Measurements from ENCODE around the gene GFER.

GFER gene

DNA sequence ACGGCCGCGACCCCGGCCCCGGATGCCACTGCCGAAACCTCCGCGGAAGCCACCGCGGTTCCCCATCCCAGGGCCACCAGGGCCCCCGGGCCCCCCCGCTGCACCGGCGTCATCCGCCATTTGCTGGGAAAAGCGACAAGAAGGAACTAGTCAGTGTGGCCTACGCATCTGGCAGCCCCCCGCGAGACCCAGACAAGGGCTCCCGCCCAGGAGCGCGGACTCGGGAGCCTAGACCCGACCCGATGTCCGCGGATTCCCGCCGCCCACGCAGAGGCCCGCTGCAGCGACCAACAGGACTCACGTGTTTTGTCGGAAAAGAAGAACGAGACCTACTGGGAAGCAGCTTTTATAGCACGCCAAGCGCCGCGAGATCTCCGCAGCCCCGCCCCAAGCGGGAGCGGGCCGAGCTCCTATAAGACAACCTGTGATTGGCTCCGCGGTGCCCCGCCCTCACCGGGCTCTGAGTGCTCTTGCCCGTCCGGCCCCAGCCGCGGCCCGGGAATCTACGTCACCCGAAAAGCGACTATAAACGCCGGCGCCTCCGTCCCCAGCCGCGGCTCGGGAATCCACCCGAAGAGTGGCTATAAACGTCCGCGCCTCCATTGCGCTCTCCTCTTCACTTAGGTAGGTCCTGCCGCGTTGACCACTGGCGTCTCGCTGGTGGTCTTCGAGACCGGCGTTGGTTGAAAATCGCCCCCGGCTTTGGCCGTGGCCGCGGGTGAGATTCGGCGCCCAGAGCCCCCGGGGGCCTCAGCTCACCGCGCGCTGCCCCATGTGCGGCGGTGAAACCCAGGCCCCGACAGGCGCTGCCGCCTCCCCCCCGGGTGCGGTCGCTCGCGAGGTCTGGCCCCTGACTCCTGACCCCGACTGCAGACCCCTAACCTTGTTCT lies 19.2 kb upstream of the GFER start, which contains the start of gene RPS2:
TSS of gene RPS2 (minus strand) at position 321 of the 890 bp plus-strand sequence. CDS start at position 120, 201 bp downstream.
- DNase-seq (ENCODE audit: low read depth): peak; percentile 94
- peak within 1 kb of the TSS; percentile 96 for H3K4me3 ChIP-seq (ENCODE audit: control insufficient read depth, low read depth, low read length)
- TF ChIP-seq, protein P1, sequence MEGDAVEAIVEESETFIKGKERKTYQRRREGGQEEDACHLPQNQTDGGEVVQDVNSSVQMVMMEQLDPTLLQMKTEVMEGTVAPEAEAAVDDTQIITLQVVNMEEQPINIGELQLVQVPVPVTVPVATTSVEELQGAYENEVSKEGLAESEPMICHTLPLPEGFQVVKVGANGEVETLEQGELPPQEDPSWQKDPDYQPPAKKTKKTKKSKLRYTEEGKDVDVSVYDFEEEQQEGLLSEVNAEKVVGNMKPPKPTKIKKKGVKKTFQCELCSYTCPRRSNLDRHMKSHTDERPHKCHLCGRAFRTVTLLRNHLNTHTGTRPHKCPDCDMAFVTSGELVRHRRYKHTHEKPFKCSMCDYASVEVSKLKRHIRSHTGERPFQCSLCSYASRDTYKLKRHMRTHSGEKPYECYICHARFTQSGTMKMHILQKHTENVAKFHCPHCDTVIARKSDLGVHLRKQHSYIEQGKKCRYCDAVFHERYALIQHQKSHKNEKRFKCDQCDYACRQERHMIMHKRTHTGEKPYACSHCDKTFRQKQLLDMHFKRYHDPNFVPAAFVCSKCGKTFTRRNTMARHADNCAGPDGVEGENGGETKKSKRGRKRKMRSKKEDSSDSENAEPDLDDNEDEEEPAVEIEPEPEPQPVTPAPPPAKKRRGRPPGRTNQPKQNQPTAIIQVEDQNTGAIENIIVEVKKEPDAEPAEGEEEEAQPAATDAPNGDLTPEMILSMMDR (IDR thresholded peaks at IDR 0.05; ENCODE audit: control insufficient read depth, insufficient read depth, low read depth, low read length, missing control alignments): no peak

DNA sequence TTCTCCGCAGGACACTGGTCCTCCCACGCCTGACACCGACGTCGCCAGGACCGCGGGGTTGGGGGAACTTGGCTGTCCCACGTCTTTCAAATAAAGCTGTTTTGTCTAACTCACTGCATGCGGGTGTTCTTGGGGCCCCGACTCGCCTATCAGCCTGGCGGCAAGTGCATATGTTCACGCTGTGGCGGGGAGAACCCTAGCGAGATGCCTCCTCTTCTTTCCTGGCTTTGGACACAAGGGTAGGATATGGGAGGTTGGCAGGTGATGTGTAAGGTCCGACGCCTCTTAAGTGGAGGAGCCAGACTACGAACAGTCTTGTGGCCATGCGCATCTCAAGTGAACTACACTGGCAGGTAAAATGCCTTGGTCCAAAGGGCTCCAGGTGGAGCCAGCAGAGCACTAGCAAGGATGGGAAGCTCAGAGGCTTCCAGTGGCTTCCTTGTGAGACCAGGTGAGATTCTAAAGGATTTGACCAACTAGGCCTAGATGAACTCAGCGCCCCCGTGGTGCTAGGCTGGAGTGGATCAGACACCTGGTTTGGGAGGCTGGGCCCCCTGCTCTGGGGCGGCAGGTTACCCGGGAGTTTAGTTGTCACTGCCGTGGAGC lies 18.5 kb upstream of the GFER start:
- H3K4me3 ChIP-seq (ENCODE audit: control insufficient read depth, low read depth, low read length): peak overlapping the region; percentile 96
- TF ChIP-seq, protein P1 (IDR thresholded peaks at IDR 0.05; ENCODE audit: control insufficient read depth, insufficient read depth, low read depth, low read length, missing control alignments): no peak
- DNase-seq (ENCODE audit: low read depth): no peak

DNA sequence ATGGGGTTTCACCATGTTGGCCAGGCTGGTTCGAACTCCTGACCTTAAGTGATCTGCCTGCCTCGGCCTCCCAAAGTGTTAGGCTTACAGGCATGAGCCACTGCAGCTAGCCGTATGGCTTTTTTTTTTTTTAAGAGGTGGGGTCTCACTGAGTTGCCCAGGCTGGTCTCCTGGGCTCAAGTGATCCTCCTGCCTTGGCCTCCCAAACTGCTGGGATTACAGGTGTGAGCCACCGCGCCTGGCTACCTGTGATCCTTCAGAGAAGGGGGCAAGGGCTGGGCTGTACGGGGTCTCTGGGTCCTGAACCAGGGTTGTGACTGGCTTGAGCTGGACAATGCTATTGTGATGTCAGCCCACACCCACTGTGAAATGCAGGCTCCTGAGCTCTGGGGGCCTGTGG lies 17.5 kb upstream of the GFER start, which contains the start of gene RNF151:
TSS of gene RNF151 (plus strand) at position 397 of the 400 bp plus-strand sequence. CDS start 26 bp downstream, outside the sequence.
- TF ChIP-seq, protein P1 (IDR thresholded peaks at IDR 0.05; ENCODE audit: control insufficient read depth, insufficient read depth, low read depth, low read length, missing control alignments): no peak
- peak within 1 kb of the TSS; percentile 96 for H3K4me3 ChIP-seq (ENCODE audit: control insufficient read depth, low read depth, low read length)
- no peak for DNase-seq (ENCODE audit: low read depth)

DNA sequence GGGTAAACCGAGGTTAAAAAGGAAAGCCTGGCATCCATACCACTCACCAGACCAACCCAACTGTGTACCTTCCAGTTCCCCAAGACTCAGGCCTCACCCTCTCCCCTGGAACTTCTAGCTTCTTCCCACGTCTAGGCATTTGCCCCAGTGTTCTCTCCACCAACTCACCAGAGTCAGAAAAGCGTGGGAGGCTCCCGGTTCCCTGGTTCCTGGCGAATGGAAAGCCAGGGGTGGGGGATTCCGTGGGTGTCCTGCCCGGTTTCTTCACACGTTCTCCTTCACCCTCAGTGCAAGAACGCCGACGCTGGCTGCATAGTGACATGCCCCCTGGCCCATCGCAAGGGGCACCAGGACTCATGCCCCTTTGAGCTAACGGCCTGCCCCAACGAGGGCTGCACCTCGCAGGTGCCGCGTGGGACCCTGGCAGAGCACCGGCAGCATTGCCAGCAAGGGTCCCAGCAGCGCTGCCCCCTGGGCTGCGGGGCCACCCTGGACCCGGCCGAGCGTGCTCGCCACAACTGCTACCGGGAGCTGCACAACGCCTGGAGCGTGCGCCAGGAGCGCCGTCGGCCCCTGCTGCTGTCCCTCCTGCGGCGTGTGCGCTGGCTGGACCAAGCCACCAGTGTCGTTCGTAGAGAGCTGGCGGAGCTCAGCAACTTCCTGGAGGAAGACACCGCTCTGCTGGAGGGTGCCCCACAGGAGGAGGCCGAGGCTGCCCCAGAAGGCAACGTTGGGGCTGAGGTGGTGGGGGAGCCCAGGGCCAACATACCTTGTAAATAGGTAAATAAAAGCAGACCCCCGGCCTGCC lies 15.6 kb upstream of the GFER start:
- TF ChIP-seq, protein P1 (IDR thresholded peaks at IDR 0.05; ENCODE audit: control insufficient read depth, insufficient read depth, low read depth, low read length, missing control alignments): no peak
- no peak for DNase-seq (ENCODE audit: low read depth)
- H3K4me3 ChIP-seq (ENCODE audit: control insufficient read depth, low read depth, low read length): no peak overlapping the region

DNA sequence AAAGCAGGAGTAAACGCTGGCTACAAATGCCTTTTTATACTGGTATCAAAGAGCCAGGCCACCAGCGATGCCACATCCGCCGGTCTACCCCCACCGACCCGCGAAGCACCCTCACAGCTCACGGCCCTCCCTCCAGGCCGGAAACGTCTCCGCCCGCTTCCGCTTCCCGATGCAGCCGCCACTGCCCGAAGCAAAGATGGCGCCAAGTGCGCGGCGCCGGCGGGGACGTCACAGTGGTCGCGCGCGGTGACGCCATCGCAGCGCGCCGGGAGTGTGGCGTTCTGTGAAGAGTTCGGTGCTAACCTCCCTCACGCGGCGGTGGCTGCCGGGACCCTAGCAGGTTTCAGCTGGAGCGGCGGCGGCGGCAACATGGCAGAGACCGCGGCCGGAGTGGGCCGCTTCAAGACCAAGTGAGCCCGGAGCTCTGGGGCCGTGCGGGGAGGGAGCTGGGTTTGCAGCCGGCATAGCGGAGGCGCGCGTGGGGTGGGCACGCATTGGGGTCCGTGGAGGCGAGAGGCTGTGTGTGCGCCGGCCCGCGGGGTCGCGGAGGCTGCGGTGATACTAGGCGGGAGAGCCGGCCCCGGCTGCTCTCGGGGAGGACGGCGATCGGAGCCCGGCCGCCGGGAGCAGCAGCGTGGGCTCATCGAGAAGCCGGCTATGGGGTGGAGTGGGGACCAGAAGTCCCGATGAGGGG lies 12.1 kb upstream of the GFER start, which contains the start of gene TBL3:
TSS of gene TBL3 (plus strand) at position 258 of the 694 bp plus-strand sequence. CDS start at position 370, 112 bp downstream.
- TF ChIP-seq, protein P1 (IDR thresholded peaks at IDR 0.05; ENCODE audit: control insufficient read depth, insufficient read depth, low read depth, low read length, missing control alignments): no peak
- peak within 1 kb of the TSS; percentile 92 for H3K4me3 ChIP-seq (ENCODE audit: control insufficient read depth, low read depth, low read length)
- peak; percentile 62 for DNase-seq (ENCODE audit: low read depth)
